GM21786 (cell line): ENCODE results near the gene ASB12.
A peak's percentile ranks its signal among the peaks of the same experiment; 100 is the strongest.
"Not testable (repeated sequence)": the region's sequence is repeated elsewhere in the genome, so short reads cannot be mapped to it uniquely, and the experiment has no call there.

Source experiments
- ATAC-seq: cut with Tn5 transposase; IDR thresholded peaks from one replicate; pipeline ENCODE4 v1.9.1; 2021; ENCODE audit not compliant: unreplicated experiment

ASB12 gene

GRCh38 chrX:64230123-64230970 is at the start of gene ASB12:
Gene ASB12 (minus strand): TSS chrX:64230607. CDS start chrX:64225650, 4,957 bp downstream.
- no peak for ATAC-seq

- ATAC-seq = no peak
Measured at GRCh38 chrX:64265265-64265664, 34.9 kb upstream of the ASB12 start.

GRCh38 chrX:64229154-64229553 is 1.3 kb downstream of the ASB12 start:
- ATAC-seq = no peak

GRCh38 chrX:64218023-64218422 is 12.4 kb downstream of the ASB12 start:
- ATAC-seq = no peak

- ATAC-seq = not testable (repeated sequence)
Measured at GRCh38 chrX:64213989-64214388, 16.4 kb downstream of the ASB12 start.

- no peak for ATAC-seq
Measured at GRCh38 chrX:64206556-64207162, 23.7 kb downstream of the ASB12 start.

- ATAC-seq = peak; percentile 83
Measured at GRCh38 chrX:64205735-64206501, 24.5 kb downstream of the ASB12 start.

GRCh38 chrX:64205441-64205734 is 25.0 kb downstream of the ASB12 start, which contains the start of gene AMER1:
Gene AMER1 (minus strand): TSS chrX:64205708. CDS start chrX:64193286, 12,422 bp downstream.
- ATAC-seq = peak; percentile 32

GRCh38 chrX:64204701-64205440 is 25.5 kb downstream of the ASB12 start:
- peak; percentile 2 for ATAC-seq

- ATAC-seq = no peak
Measured at GRCh38 chrX:64204252-64204651, 26.2 kb downstream of the ASB12 start.

- ATAC-seq = no peak
Measured at GRCh38 chrX:64202808-64203325, 27.5 kb downstream of the ASB12 start.

GRCh38 chrX:64198036-64198435 is 32.4 kb downstream of the ASB12 start:
- ATAC-seq = peak; percentile 56

GRCh38 chrX:64196606-64197005 is 33.8 kb downstream of the ASB12 start:
- no peak for ATAC-seq

GRCh38 chrX:64195862-64196261 is 34.5 kb downstream of the ASB12 start:
- ATAC-seq = no peak

GRCh38 chrX:64192673-64193072 is 37.7 kb downstream of the ASB12 start:
- ATAC-seq = no peak

GRCh38 chrX:64192040-64192439 is 38.4 kb downstream of the ASB12 start:
- no peak for ATAC-seq

- ATAC-seq = no peak
Measured at GRCh38 chrX:64191281-64192010, 39.0 kb downstream of the ASB12 start.

- no peak for ATAC-seq
Measured at GRCh38 chrX:64190136-64190740, 40.2 kb downstream of the ASB12 start.

- ATAC-seq = no peak
Measured at GRCh38 chrX:64188901-64189300, 41.5 kb downstream of the ASB12 start.

GRCh38 chrX:64187762-64188150 is 42.7 kb downstream of the ASB12 start:
- ATAC-seq = no peak
